HepG2 (cell line): ENCODE results near the gene RHBDD2. TPM values are rescaled to one million over a fixed set of nuclear protein-coding genes. Genes with fewer than 3 reads are reported as not detected.

ENCODE experiments used
- CAMTA2 ChIP-seq: sonication (generic); formaldehyde crosslinking; IDR thresholded peaks from 2 replicates; pipeline ENCODE4 v1.4.0; 2020; ENCODE audit warnings: mild to moderate bottlenecking, missing genetic modification reagents, borderline replicate concordance
- CSRNP1 ChIP-seq: sonication (generic); formaldehyde crosslinking; IDR thresholded peaks from 2 replicates; pipeline ENCODE4 v1.8.1; 2023; ENCODE audit warnings: mild to moderate bottlenecking, missing genetic modification reagents
- DNMT3B ChIP-seq: conservative IDR thresholded peaks from 2 replicates; pipeline ENCODE4 v1.6.1; 2016; ENCODE audit warnings: missing biosample characterization, control low read depth
- EZH2 ChIP-seq: conservative IDR thresholded peaks from 2 replicates; pipeline ENCODE4 v1.6.1; 2012; ENCODE audit warnings: mild to moderate bottlenecking, low read depth, low read length, moderate library complexity
- HNRNPH1 ChIP-seq: fragments of 200-400 bp; formaldehyde crosslinking; optimal IDR thresholded peaks from 2 replicates; pipeline ENCODE3; 2017; ENCODE audit warnings: mild to moderate bottlenecking, low read depth, low read length
- IRF9 ChIP-seq: sonication (generic); formaldehyde crosslinking; IDR thresholded peaks from 2 replicates; pipeline ENCODE4 v1.8.0; 2022; ENCODE audit warnings: missing genetic modification reagents, mild to moderate bottlenecking, borderline replicate concordance
- MAZ ChIP-seq, 2 experiments: sonication (generic) in 1 of 2; formaldehyde crosslinking in 1 of 2; IDR thresholded peaks; 2 replicates each; pipeline versions ENCODE4 v1.5.0 to v1.6.1; 2012 to 2020; ENCODE audit warnings: low read depth in 2 of 2, mild to moderate bottlenecking in 2 of 2, borderline replicate concordance in 1 of 2, improper control_type of control experiment in 1 of 2, low read length in 1 of 2, missing genetic modification reagents in 1 of 2, moderate library complexity in 1 of 2
- MTERF4 ChIP-seq: sonication (generic); formaldehyde crosslinking; IDR thresholded peaks from 2 replicates; pipeline ENCODE4 v1.8.0; 2023; ENCODE audit warnings: mild to moderate bottlenecking, missing genetic modification reagents
- NFATC3 ChIP-seq: sonication (generic); formaldehyde crosslinking; IDR thresholded peaks from 2 replicates; pipeline ENCODE4 v1.5.1; 2020; ENCODE audit warnings: mild to moderate bottlenecking, missing genetic modification reagents
- NFIC ChIP-seq: IDR thresholded peaks from 2 replicates; pipeline ENCODE4 v1.6.1; 2012; ENCODE audit warnings: mild to moderate bottlenecking, low read length, inconsistent platforms
- SMARCC2 ChIP-seq: fragments of 450-650 bp; IDR thresholded peaks from 2 replicates; pipeline ENCODE4 v1.6.1; 2017; ENCODE audit warnings: antibody characterized with exemption, mild to moderate bottlenecking
- SMARCE1 ChIP-seq: fragments of 450-650 bp; IDR thresholded peaks from 2 replicates; pipeline ENCODE4 v1.6.1; 2017; ENCODE audit warnings: borderline replicate concordance
- SUZ12 ChIP-seq: fragments of 150-350 bp; IDR thresholded peaks from 2 replicates; pipeline ENCODE4 v1.6.1; 2014; ENCODE audit warnings: low read depth, low read length
- TFDP1 ChIP-seq: IDR thresholded peaks from 2 replicates; pipeline ENCODE4 v1.6.1; 2016; ENCODE audit warnings: missing compliant biosample characterization, missing genetic modification reagents, borderline replicate concordance
- TOE1 ChIP-seq: sonication (generic); formaldehyde crosslinking; IDR thresholded peaks from 2 replicates; pipeline ENCODE4 v1.4.0; 2020; ENCODE audit warnings: mild to moderate bottlenecking, missing genetic modification reagents
- ZBTB46 ChIP-seq: sonication (generic); formaldehyde crosslinking; IDR thresholded peaks from 2 replicates; pipeline ENCODE4 v1.4.0; 2020; ENCODE audit warnings: mild to moderate bottlenecking, missing genetic modification reagents, borderline replicate concordance
- ZNF207 ChIP-seq: fragments of 450-650 bp; IDR thresholded peaks from 2 replicates; pipeline ENCODE4 v1.6.1; 2016; ENCODE audit warnings: antibody characterized with exemption, borderline replicate concordance
- ZNF446 ChIP-seq: sonication (generic); formaldehyde crosslinking; IDR thresholded peaks from 2 replicates; pipeline ENCODE4 v1.5.0; 2020; ENCODE audit warnings: mild to moderate bottlenecking, missing genetic modification reagents
- ZNF737 ChIP-seq: sonication (generic); formaldehyde crosslinking; IDR thresholded peaks from 2 replicates; pipeline ENCODE4 v1.5.0; 2020; ENCODE audit warnings: missing genetic modification reagents, mild to moderate bottlenecking, borderline replicate concordance
- polyA plus RNA-seq, 8 experiments: library from polyadenylated mRNA; depleted of rRNA in 3 of 8; stranded (reverse) in 7 of 8; unstranded in 1 of 8; fragments of >200 nt; fragmentation: Illumina TruSeq in 4 of 8; extraction: Trizol in 4 of 8; gene quantifications; 2 replicates each; pipeline versions ENCODE4 v1.2.1 to v1.2.3, GENCODE V29; 2011 to 2016; ENCODE audit warnings: low read depth in 4 of 8, missing spikeins in 1 of 8, mixed read lengths in 1 of 8; ENCODE audit not compliant: insufficient read depth in 1 of 8
- total RNA-seq, 5 experiments: library from RNA; depleted of rRNA; stranded (reverse); fragments of >200 nt; fragmentation: Illumina TruSeq; extraction: Trizol; gene quantifications; 2 replicates each; pipeline ENCODE4 v1.2.3, GENCODE V29; 2016; ENCODE audit warnings: low read depth in 1 of 5

Gene RHBDD2
- total and polyA plus RNA-seq, 2 of the 13 experiments (the other 11 are each of a cell fraction or from before 2014, with no cell fraction given): 23.1 to 26.4 TPM

- no peak for TF ChIP-seq EZH2
- TF ChIP-seq TFDP1 (CRISPR knock-in tag): peak; percentile 10; the same call in 1 of the 2 replicates
- TF ChIP-seq HNRNPH1: no peak
- 0 out of 2 replicates have a peak, but pooled peaks have one; percentile 15 for TF ChIP-seq NFATC3 (CRISPR knock-in tag)
- 0 out of 2 replicates have a peak, but pooled peaks have one; percentile 71 for TF ChIP-seq IRF9 (CRISPR knock-in tag)
- no peak for TF ChIP-seq SUZ12
- no peak for TF ChIP-seq ZNF446 (CRISPR knock-in tag)
- TF ChIP-seq MAZ (IDR thresholded peaks at IDR 0.05; ENCODE audit: borderline replicate concordance, low read depth, low read length): peak; percentile 93
- peak; percentile 75; the same call in 1 of the 2 replicates for TF ChIP-seq MAZ (CRISPR knock-in tag; IDR thresholded peaks at IDR 0.05; ENCODE audit: low read depth)
- no peak for TF ChIP-seq SMARCC2
- peak; percentile 94; the same call in 1 of the 2 replicates for TF ChIP-seq ZBTB46 (CRISPR knock-in tag)
- no peak for TF ChIP-seq ZNF737 (CRISPR knock-in tag)
- TF ChIP-seq ZNF207: no peak
- no peak for TF ChIP-seq DNMT3B (CRISPR knock-in tag)
- peak; percentile 68; the same call in 1 of the 2 replicates for TF ChIP-seq NFIC
- peak; percentile 45; the same call in 1 of the 2 replicates for TF ChIP-seq TOE1 (CRISPR knock-in tag)
- no peak for TF ChIP-seq CAMTA2
- TF ChIP-seq CSRNP1 (CRISPR knock-in tag): no peak; the same call in 1 of the 2 replicates
- no peak for TF ChIP-seq MTERF4 (CRISPR knock-in tag)
- no peak for TF ChIP-seq SMARCE1
Measured at GRCh38 chr7:75905785-75906604, 27.2 kb downstream of the RHBDD2 start (continued).
